Hepatocyte (in vitro differentiated cells): ENCODE results near the gene RNF41.

Experiments
- EZH2 ChIP-seq: fragments of 200-600 bp; sonication (generic); IDR thresholded peaks from 2 replicates; pipeline ENCODE4 v1.6.1; 2016; ENCODE audit warnings: antibody characterized with exemption, mild to moderate bottlenecking, borderline replicate concordance
- TF ChIP-seq, protein P1 (sequence below): fragments of 200-600 bp; sonication (generic); IDR thresholded peaks from 2 replicates; pipeline ENCODE4 v1.5.1; 2016; ENCODE audit warnings: antibody characterized with exemption, mild to moderate bottlenecking; ENCODE audit not compliant: poor library complexity

DNA sequence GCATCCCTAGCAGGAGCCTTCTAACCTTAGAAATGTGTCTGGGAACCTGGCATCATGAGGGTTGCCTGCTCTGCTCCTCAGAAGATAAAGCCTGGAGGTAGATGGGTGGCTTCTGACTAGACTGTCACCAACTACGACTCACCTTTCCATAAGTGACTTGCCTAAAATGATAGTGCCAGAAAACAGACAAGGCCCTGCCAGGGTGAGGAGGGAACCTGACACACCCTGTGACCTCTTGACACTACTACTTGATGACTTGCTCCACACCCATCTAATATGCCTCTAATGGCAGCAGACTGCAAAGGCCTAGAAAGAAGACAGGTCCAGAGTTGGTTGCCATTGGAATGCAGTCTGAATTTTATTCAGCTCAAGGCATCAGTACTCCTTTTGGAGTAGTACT lies 9.4 kb downstream of the RNF41 start:
- TF ChIP-seq, protein P1, sequence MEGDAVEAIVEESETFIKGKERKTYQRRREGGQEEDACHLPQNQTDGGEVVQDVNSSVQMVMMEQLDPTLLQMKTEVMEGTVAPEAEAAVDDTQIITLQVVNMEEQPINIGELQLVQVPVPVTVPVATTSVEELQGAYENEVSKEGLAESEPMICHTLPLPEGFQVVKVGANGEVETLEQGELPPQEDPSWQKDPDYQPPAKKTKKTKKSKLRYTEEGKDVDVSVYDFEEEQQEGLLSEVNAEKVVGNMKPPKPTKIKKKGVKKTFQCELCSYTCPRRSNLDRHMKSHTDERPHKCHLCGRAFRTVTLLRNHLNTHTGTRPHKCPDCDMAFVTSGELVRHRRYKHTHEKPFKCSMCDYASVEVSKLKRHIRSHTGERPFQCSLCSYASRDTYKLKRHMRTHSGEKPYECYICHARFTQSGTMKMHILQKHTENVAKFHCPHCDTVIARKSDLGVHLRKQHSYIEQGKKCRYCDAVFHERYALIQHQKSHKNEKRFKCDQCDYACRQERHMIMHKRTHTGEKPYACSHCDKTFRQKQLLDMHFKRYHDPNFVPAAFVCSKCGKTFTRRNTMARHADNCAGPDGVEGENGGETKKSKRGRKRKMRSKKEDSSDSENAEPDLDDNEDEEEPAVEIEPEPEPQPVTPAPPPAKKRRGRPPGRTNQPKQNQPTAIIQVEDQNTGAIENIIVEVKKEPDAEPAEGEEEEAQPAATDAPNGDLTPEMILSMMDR = no peak
- TF ChIP-seq EZH2 = no peak
